GM12878 (cell line): ENCODE data around the gene RSRP1. TPM values are rescaled to one million over a fixed set of nuclear protein-coding genes. Genes with fewer than 3 reads are reported as not detected.

Source experiments
- ATAC-seq: fragments of 200-7000 bp; cut with Tn5 transposase; 3 replicates; pipeline ENCODE4 v1.9.1; 2020; ENCODE audit warnings: mild to moderate bottlenecking, moderate library complexity
- BruUV-seq: library from RNA; stranded (reverse); fragments of 400-500 nt; replicated peaks from 2 replicates; lab custom pipeline; 2021; lab: Mats Ljungman, UMichigan
- CTCF ChIA-PET: fragments of 300-600 bp; sonication (Branson Sonifier 250); formaldehyde crosslinking; extraction: SDS; loops from one replicate; lab custom pipeline; 2021; ENCODE audit warnings: inconsistent platforms; lab: Yijun Ruan, JAX
- POLR2A ChIA-PET: fragments of 350-600 bp; formaldehyde crosslinking; extraction: SDS; loops from one replicate; lab custom pipeline; 2021; ENCODE audit warnings: inconsistent platforms; lab: Charles Lee
- RAD21 ChIA-PET: fragments of 300-600 bp; sonication (Branson Sonifier 250); formaldehyde crosslinking; loops from one replicate; lab custom pipeline; 2023; ENCODE audit warnings: antibody characterized with exemption; ENCODE audit not compliant: unreplicated experiment; lab: Charles Lee
- SMC1A ChIA-PET: fragments of 300-600 bp; sonication (Branson Sonifier 250); formaldehyde crosslinking; loops from one replicate; lab custom pipeline; 2023; ENCODE audit not compliant: unreplicated experiment, uncharacterized antibody; lab: Charles Lee
- DNase-seq: peaks from one replicate; pipeline ENCODE4 v3.0.0-alpha.2; 2011; ENCODE audit warnings: low read depth, low spot score
- FAIRE-seq: peaks from 3 replicates; lab custom pipeline; 2011; peaks lifted over from hg19 to GRCh38; lab: Jason Lieb, UNC
- H2AFZ ChIP-seq: 2 replicates; pipeline ENCODE4 v1.6.0; 2011; ENCODE audit warnings: low read depth, low read length, control low read depth; ENCODE audit not compliant: control insufficient read depth
- H3K27ac ChIP-seq: 2 replicates; pipeline ENCODE4 v1.5.1; 2011; ENCODE audit warnings: control low read depth; ENCODE audit not compliant: control insufficient read depth, insufficient read depth
- H3K27me3 ChIP-seq, 2 experiments: replicated peaks in 1 of 2; 2 replicates each; pipeline versions ENCODE4 v1.6.0 to v1.6.1; 2011; ENCODE audit warnings: low read length in 1 of 2; ENCODE audit not compliant: control insufficient read depth in 2 of 2, insufficient read depth in 2 of 2
- H3K36me3 ChIP-seq, 2 experiments: 2 replicates each; pipeline ENCODE4 v1.5.1; 2011; ENCODE audit warnings: low read length in 1 of 2; ENCODE audit not compliant: control insufficient read depth in 2 of 2, insufficient read depth in 2 of 2
- H3K4me1 ChIP-seq: 2 replicates; pipeline ENCODE4 v1.6.1; 2011; ENCODE audit warnings: mild to moderate bottlenecking, low read length, moderate library complexity, mixed read lengths; ENCODE audit not compliant: control insufficient read depth, insufficient read depth
- H3K4me2 ChIP-seq: 2 replicates; pipeline ENCODE4 v1.6.0; 2011; ENCODE audit warnings: control low read depth; ENCODE audit not compliant: control insufficient read depth, insufficient read depth
- H3K4me3 ChIP-seq: fragments of 200-600 bp; sonication (generic); 2 replicates; pipeline ENCODE4 v1.5.1; 2016
- H3K79me2 ChIP-seq: 2 replicates; pipeline ENCODE4 v1.6.0; 2011; ENCODE audit warnings: low read length; ENCODE audit not compliant: control insufficient read depth, insufficient read depth
- H3K9ac ChIP-seq: 2 replicates; pipeline ENCODE4 v1.8.0; 2011; ENCODE audit warnings: low read length, control low read depth, mixed read lengths; ENCODE audit not compliant: control insufficient read depth, insufficient read depth
- H3K9me3 ChIP-seq: replicated peaks from 3 replicates; pipeline ENCODE4 v1.5.1; 2011; ENCODE audit warnings: mild to moderate bottlenecking, low read length; ENCODE audit not compliant: control insufficient read depth, insufficient read depth
- H4K20me1 ChIP-seq: 2 replicates; pipeline ENCODE4 v1.6.0; 2011; ENCODE audit not compliant: control insufficient read depth, insufficient read depth
- ASH2L ChIP-seq: fragments of 300-600, 200-600 bp; sonication (generic); IDR thresholded peaks from 2 replicates; pipeline ENCODE4 v1.6.1; 2017; ENCODE audit warnings: low read depth, mild to moderate bottlenecking, borderline replicate concordance
- BACH1 ChIP-seq: fragments of 450-650 bp; IDR thresholded peaks from 2 replicates; pipeline ENCODE4 v1.6.1; 2017; ENCODE audit warnings: mild to moderate bottlenecking, borderline replicate concordance
- BCL11A ChIP-seq: IDR thresholded peaks from 2 replicates; pipeline ENCODE4 v1.6.1; 2011; ENCODE audit warnings: low read depth, low read length
- BMI1 ChIP-seq: fragments of 450-650 bp; IDR thresholded peaks from 2 replicates; pipeline ENCODE4 v1.6.1; 2016; ENCODE audit warnings: mild to moderate bottlenecking, moderate library complexity, borderline replicate concordance
- CBX5 ChIP-seq: sonication (generic); IDR thresholded peaks from 2 replicates; pipeline ENCODE4 v1.6.1; 2016; ENCODE audit warnings: low read depth, moderate library complexity, mild to moderate bottlenecking, inconsistent platforms
- FOXK2 ChIP-seq: fragments of 450-650 bp; IDR thresholded peaks from 2 replicates; pipeline ENCODE4 v1.6.1; 2017; ENCODE audit warnings: mild to moderate bottlenecking, moderate library complexity
- IKZF2 ChIP-seq, 2 experiments: fragments of 450-650 bp; IDR thresholded peaks; 2 replicates each; pipeline ENCODE4 v1.6.1; 2017; ENCODE audit warnings: mild to moderate bottlenecking in 2 of 2, moderate library complexity in 2 of 2
- LARP7 ChIP-seq: fragments of 450-650 bp; IDR thresholded peaks from 2 replicates; pipeline ENCODE4 v1.6.1; 2017; ENCODE audit warnings: mild to moderate bottlenecking
- NFIC ChIP-seq: IDR thresholded peaks from 2 replicates; pipeline ENCODE4 v1.6.1; 2012; ENCODE audit warnings: low read depth, mild to moderate bottlenecking, inconsistent platforms, low read length, moderate library complexity
- PAX8 ChIP-seq: fragments of 450-650 bp; IDR thresholded peaks from 2 replicates; pipeline ENCODE4 v1.6.1; 2017; ENCODE audit warnings: mild to moderate bottlenecking, moderate library complexity
- POLR2AphosphoS5 ChIP-seq: IDR thresholded peaks from 2 replicates; pipeline ENCODE4 v1.6.1; 2011; ENCODE audit warnings: mild to moderate bottlenecking, low read length, inconsistent platforms
- ZZZ3 ChIP-seq: IDR thresholded peaks from 2 replicates; pipeline ENCODE4 v1.6.1; 2011; ENCODE audit warnings: low read depth; ENCODE audit not compliant: control insufficient read depth, insufficient read length
- WGBS: methylation state at CpG from one replicate; pipeline ENCODE4 v1.1.6; 2016; ENCODE audit warnings: low lambda C conversion rate; ENCODE audit not compliant: insufficient replicate concordance, insufficient coverage; ENCODE audit errors: missing lambda C conversion rate; 5-methylcytosine and 5-hydroxymethylcytosine counted together
- in situ Hi-C: fragments of 300-500 bp; cut with MboI; formaldehyde crosslinking; loops from 9 replicates; pipeline ENCODE4 v1.14.3; 2018; ENCODE audit warnings: mixed read lengths
- intact Hi-C: fragments of 100-400 bp; cut with micrococcal nuclease; formaldehyde crosslinking; loops from one replicate; pipeline ENCODE4 v1.14.2; 2022; ENCODE audit not compliant: unreplicated experiment
- polyA plus RNA-seq, 11 experiments: library from polyadenylated mRNA; depleted of rRNA in 4 of 11; unstranded in 6 of 11; stranded (reverse) in 5 of 11; fragments of >200 nt; fragmentation: Nextera tagmentation in 4 of 11; fragmentation: Illumina TruSeq in 1 of 11; extraction: Ambion mirVana in 4 of 11; extraction: Trizol in 1 of 11; gene quantifications; 1 replicate in 1 of 11; 2 replicates in 10 of 11; pipeline versions ENCODE4 v1.2.1 to v1.2.3, GENCODE V29; 2011 to 2016; ENCODE audit warnings: inconsistent platforms in 2 of 11, missing spikeins in 2 of 11, low read depth in 1 of 11
- total RNA-seq, 4 experiments: library from RNA; depleted of rRNA in 3 of 4; stranded (reverse); fragments of >200 nt in 3 of 4; fragmentation: Illumina TruSeq in 1 of 4; extraction: Trizol in 1 of 4; gene quantifications; 2 replicates each; pipeline versions ENCODE4 v1.2.1 to v1.2.3, GENCODE V29; 2013 to 2021
- TF ChIP-seq, protein P1 (sequence below), 3 experiments: IDR thresholded peaks in 2 of 3; conservative IDR thresholded peaks in 1 of 3; 2 replicates each; pipeline ENCODE4 v1.5.1; 2011; ENCODE audit warnings: low read depth in 3 of 3, low read length in 3 of 3, mild to moderate bottlenecking in 3 of 3, control low read depth in 2 of 3, moderate library complexity in 2 of 3, inconsistent platforms in 1 of 3, mixed read lengths in 1 of 3; ENCODE audit not compliant: control insufficient read depth in 2 of 3, insufficient read depth in 1 of 3; ENCODE audit errors: extremely low read depth in 1 of 3
- TF ChIP-seq, protein P2 (sequence below): fragments of 450-650 bp; IDR thresholded peaks from 2 replicates; pipeline ENCODE4 v1.6.1; 2018; ENCODE audit warnings: borderline replicate concordance, mild to moderate bottlenecking; ENCODE audit not compliant: partially characterized antibody
- TF ChIP-seq, protein P3 (sequence below): fragments of 450-650 bp; IDR thresholded peaks from 2 replicates; pipeline ENCODE4 v1.6.1; 2016; ENCODE audit warnings: mild to moderate bottlenecking
- TF ChIP-seq, protein P4 (sequence below): IDR thresholded peaks from 2 replicates; pipeline ENCODE4 v1.6.1; 2011; ENCODE audit warnings: mild to moderate bottlenecking, low read depth, low read length, moderate library complexity; ENCODE audit not compliant: insufficient replicate concordance

The RSRP1 gene
- total and polyA plus RNA-seq, 10 of the 15 experiments (the other 5 are each of a cell fraction or from before 2014, with no cell fraction given), result 23.5 to 128 (median 90.0) TPM

DNA sequence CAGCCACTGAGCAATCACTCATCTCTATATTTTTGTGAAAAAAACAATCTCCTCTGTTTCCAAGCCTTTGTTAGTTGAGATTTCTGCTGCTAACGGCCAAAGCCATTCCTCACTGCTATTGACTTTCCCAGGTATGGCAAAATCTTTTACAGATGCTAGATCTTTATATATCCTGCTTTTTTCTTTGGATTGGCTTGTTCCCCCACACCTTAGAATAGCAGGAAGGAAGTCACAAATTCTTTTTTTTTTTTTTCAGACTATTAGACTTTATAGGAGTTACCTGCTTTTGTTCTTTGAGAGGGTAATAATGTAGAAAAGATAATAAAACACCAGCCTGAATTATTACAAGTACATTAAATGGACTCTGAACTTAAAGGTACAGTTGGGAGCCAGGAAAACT, 39.2 kb downstream of the RSRP1 start:
- ATAC-seq (no peak), DNase-seq (no peak), FAIRE-seq (no peak)
- Histone ChIP-seq H3K4me2 (no peak overlapping the region), H2AFZ (no peak overlapping the region), H3K9me3 (no peaks in the 10 kb centered on the region), H3K4me1 (no peaks in the 10 kb centered on the region), H3K4me3 (no peak overlapping the region), H3K9ac (no peak overlapping the region), H3K36me3 (no peaks in the 10 kb centered on the region), H4K20me1 (no peaks in the 10 kb centered on the region), H3K27ac (no peak overlapping the region), H3K79me2 (no peaks in the 10 kb centered on the region), H3K27me3 (0 out of 4 replicates have a peak, but pooled peaks cover 0 to 1% of the 10 kb centered on the region in 2 experiments)
- no TSS peak for BruUV-seq
- intact Hi-C loops (loop anchor here (5.0 to 10.0 kb wide), 4 partner anchors 93 to 283 kb away; no protein-coding TSS in a partner anchor), in situ Hi-C loops (loop anchor here (5.0 to 10.0 kb wide), 2 partner anchors 361 to 523 kb away; no protein-coding TSS in a partner anchor)
- WGBS, result 0% methylated on average over 1 of the region's 1 CpG
- SMC1A ChIA-PET, result no interaction called here
- POLR2A ChIA-PET, result interaction anchor here (0.7 kb wide), 1 partner anchor 276 kb away, joined by 4 read pairs; no protein-coding TSS in a partner anchor
- CTCF ChIA-PET, result interaction anchor here (1.5 kb wide), 1 partner anchor 8 kb away, joined by 7 read pairs; no protein-coding TSS in a partner anchor
- RAD21 ChIA-PET, result no interaction called here
- no peak for TF ChIP-seq BMI1
- no peak for TF ChIP-seq LARP7
- no peak for TF ChIP-seq FOXK2
- TF ChIP-seq BCL11A, result no peak
- no peak for TF ChIP-seq CBX5
- TF ChIP-seq, protein P1, sequence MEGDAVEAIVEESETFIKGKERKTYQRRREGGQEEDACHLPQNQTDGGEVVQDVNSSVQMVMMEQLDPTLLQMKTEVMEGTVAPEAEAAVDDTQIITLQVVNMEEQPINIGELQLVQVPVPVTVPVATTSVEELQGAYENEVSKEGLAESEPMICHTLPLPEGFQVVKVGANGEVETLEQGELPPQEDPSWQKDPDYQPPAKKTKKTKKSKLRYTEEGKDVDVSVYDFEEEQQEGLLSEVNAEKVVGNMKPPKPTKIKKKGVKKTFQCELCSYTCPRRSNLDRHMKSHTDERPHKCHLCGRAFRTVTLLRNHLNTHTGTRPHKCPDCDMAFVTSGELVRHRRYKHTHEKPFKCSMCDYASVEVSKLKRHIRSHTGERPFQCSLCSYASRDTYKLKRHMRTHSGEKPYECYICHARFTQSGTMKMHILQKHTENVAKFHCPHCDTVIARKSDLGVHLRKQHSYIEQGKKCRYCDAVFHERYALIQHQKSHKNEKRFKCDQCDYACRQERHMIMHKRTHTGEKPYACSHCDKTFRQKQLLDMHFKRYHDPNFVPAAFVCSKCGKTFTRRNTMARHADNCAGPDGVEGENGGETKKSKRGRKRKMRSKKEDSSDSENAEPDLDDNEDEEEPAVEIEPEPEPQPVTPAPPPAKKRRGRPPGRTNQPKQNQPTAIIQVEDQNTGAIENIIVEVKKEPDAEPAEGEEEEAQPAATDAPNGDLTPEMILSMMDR (IDR thresholded peaks at IDR 0.05 in 2 of 3, conservative IDR thresholded peaks at IDR 0.05 in 1 of 3; ENCODE audit: control insufficient read depth in 2 of 3, extremely low read depth in 1 of 3, insufficient read depth in 1 of 3, low read depth in 3 of 3, low read length in 3 of 3), result no peak
- no peak for TF ChIP-seq NFIC
- TF ChIP-seq IKZF2 (IDR thresholded peaks at IDR 0.05), result no peak
- TF ChIP-seq PAX8, result no peak
- TF ChIP-seq, protein P2, sequence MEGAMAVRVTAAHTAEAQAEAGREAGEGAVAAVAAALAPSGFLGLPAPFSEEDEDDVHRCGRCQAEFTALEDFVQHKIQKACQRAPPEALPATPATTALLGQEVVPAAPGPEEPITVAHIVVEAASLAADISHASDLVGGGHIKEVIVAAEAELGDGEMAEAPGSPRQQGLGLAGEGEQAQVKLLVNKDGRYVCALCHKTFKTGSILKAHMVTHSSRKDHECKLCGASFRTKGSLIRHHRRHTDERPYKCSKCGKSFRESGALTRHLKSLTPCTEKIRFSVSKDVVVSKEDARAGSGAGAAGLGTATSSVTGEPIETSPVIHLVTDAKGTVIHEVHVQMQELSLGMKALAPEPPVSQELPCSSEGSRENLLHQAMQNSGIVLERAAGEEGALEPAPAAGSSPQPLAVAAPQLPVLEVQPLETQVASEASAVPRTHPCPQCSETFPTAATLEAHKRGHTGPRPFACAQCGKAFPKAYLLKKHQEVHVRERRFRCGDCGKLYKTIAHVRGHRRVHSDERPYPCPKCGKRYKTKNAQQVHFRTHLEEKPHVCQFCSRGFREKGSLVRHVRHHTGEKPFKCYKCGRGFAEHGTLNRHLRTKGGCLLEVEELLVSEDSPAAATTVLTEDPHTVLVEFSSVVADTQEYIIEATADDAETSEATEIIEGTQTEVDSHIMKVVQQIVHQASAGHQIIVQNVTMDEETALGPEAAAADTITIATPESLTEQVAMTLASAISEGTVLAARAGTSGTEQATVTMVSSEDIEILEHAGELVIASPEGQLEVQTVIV, result no peak
- TF ChIP-seq ZZZ3, result no peak
- TF ChIP-seq BACH1, result no peak
- TF ChIP-seq, protein P3, sequence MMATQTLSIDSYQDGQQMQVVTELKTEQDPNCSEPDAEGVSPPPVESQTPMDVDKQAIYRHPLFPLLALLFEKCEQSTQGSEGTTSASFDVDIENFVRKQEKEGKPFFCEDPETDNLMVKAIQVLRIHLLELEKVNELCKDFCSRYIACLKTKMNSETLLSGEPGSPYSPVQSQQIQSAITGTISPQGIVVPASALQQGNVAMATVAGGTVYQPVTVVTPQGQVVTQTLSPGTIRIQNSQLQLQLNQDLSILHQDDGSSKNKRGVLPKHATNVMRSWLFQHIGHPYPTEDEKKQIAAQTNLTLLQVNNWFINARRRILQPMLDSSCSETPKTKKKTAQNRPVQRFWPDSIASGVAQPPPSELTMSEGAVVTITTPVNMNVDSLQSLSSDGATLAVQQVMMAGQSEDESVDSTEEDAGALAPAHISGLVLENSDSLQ, result no peak
- TF ChIP-seq, protein P4, sequence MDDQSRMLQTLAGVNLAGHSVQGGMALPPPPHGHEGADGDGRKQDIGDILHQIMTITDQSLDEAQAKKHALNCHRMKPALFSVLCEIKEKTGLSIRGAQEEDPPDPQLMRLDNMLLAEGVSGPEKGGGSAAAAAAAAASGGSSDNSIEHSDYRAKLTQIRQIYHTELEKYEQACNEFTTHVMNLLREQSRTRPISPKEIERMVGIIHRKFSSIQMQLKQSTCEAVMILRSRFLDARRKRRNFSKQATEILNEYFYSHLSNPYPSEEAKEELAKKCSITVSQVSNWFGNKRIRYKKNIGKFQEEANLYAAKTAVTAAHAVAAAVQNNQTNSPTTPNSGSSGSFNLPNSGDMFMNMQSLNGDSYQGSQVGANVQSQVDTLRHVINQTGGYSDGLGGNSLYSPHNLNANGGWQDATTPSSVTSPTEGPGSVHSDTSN, result no peak
- TF ChIP-seq ASH2L, result no peak
- TF ChIP-seq POLR2AphosphoS5, result no peak
